H1 (cell line): Measurements from ENCODE around the gene HSF4. TPM values are rescaled to one million over a fixed set of nuclear protein-coding genes. Genes with fewer than 3 reads are reported as not detected.

Source experiments
- CTCF ChIA-PET: fragments of 300-600 bp; sonication (Branson Sonifier 250); formaldehyde crosslinking; loops from one replicate; lab custom pipeline; 2021; ENCODE audit not compliant: partially characterized antibody; lab: Charles Lee
- POLR2A ChIA-PET: fragments of 300-600 bp; sonication (Branson Sonifier 250); formaldehyde crosslinking; loops from one replicate; lab custom pipeline; 2021; ENCODE audit warnings: inconsistent platforms; ENCODE audit not compliant: partially characterized antibody; lab: Charles Lee
- DNase-seq, 2 experiments: peaks; one replicate each; pipeline versions ENCODE4 v3.0.0 to v3.0.0-alpha.2; 2010 to 2022; ENCODE audit warnings: low spot score in 2 of 2, low read depth in 1 of 2, mixed read lengths in 1 of 2
- FAIRE-seq: peaks from 2 replicates; lab custom pipeline; 2011; peaks lifted over from hg19 to GRCh38; lab: Jason Lieb, UNC
- H2AFZ ChIP-seq: 2 replicates; pipeline ENCODE4 v1.8.1; 2012; ENCODE audit warnings: low read length, inconsistent platforms
- H2AK5ac ChIP-seq: 2 replicates; pipeline ENCODE4 v1.6.1; 2013; ENCODE audit warnings: low read depth, low read length
- H2BK120ac ChIP-seq: replicated peaks from 2 replicates; pipeline ENCODE3; 2013; ENCODE audit warnings: low read depth, low read length, inconsistent platforms
- H2BK12ac ChIP-seq: 2 replicates; pipeline ENCODE4 v1.6.1; 2013; ENCODE audit warnings: low read depth, low read length
- H2BK15ac ChIP-seq: 2 replicates; pipeline ENCODE4 v1.6.1; 2013; ENCODE audit warnings: low read length
- H2BK20ac ChIP-seq: 2 replicates; pipeline ENCODE4 v1.6.1; 2013; ENCODE audit warnings: low read length
- H2BK5ac ChIP-seq: 2 replicates; pipeline ENCODE4 v1.6.1; 2013; ENCODE audit warnings: low read depth, low read length
- H3K14ac ChIP-seq: 2 replicates; pipeline ENCODE4 v1.6.1; 2013; ENCODE audit warnings: inconsistent platforms; ENCODE audit not compliant: insufficient read length
- H3K18ac ChIP-seq: 2 replicates; pipeline ENCODE4 v1.6.1; 2013; ENCODE audit warnings: low read length; ENCODE audit errors: extremely low read depth
- H3K23ac ChIP-seq: 2 replicates; pipeline ENCODE4 v1.6.1; 2013; ENCODE audit warnings: inconsistent platforms; ENCODE audit not compliant: insufficient read length
- H3K23me2 ChIP-seq: 2 replicates; pipeline ENCODE4 v1.6.1; 2013; ENCODE audit warnings: low read depth, low read length
- H3K27ac ChIP-seq: 2 replicates; pipeline ENCODE4 v1.6.1; 2011; ENCODE audit warnings: low read depth, low read length, inconsistent platforms
- H3K27me3 ChIP-seq, 4 experiments: replicated peaks in 1 of 4; 1 replicate in 1 of 4; 2 replicates in 3 of 4; pipeline versions ENCODE4 v1.6.1 to v1.8.1; 2011 to 2013; ENCODE audit warnings: low read length in 3 of 4, mild to moderate bottlenecking in 3 of 4, inconsistent platforms in 2 of 4, mixed read lengths in 2 of 4, moderate library complexity in 1 of 4; ENCODE audit not compliant: control insufficient read depth in 3 of 4, insufficient read depth in 3 of 4; ENCODE audit errors: extremely low read depth in 1 of 4
- H3K36me3 ChIP-seq, 4 experiments: 2 replicates each; pipeline versions ENCODE4 v1.6.1 to v1.8.1; 2011 to 2013; ENCODE audit warnings: mild to moderate bottlenecking in 4 of 4, low read length in 3 of 4, moderate library complexity in 2 of 4, control low read depth in 1 of 4, inconsistent platforms in 1 of 4; ENCODE audit not compliant: insufficient read depth in 4 of 4, control insufficient read depth in 2 of 4
- H3K4ac ChIP-seq: replicated peaks from 2 replicates; pipeline ENCODE3; 2013; ENCODE audit warnings: low read length, low read depth, mixed read lengths, inconsistent platforms; ENCODE audit not compliant: insufficient read length
- H3K4me1 ChIP-seq, 4 experiments: replicated peaks in 1 of 4; 1 replicate in 1 of 4; 2 replicates in 3 of 4; pipeline versions ENCODE4 v1.6.1 to v1.8.1; 2011 to 2013; ENCODE audit warnings: low read length in 3 of 4, inconsistent platforms in 2 of 4, mixed read lengths in 1 of 4; ENCODE audit not compliant: insufficient read depth in 4 of 4, control insufficient read depth in 3 of 4
- H3K4me2 ChIP-seq, 2 experiments: 2 replicates each; pipeline versions ENCODE4 v1.6.1 to v1.8.1; 2011 to 2013; ENCODE audit warnings: low read depth in 2 of 2, low read length in 2 of 2, control low read depth in 1 of 2, inconsistent platforms in 1 of 2, mild to moderate bottlenecking in 1 of 2; ENCODE audit not compliant: insufficient read depth in 1 of 2
- H3K4me3 ChIP-seq, 4 experiments: fragments of 200-600, 300-600 bp in 1 of 4; sonication (generic), shearing (Covaris generic), sonication (Bioruptor Twin) in 1 of 4; 2 replicates each; pipeline versions ENCODE4 v1.5.1 to v1.8.1; 2011 to 2016; ENCODE audit warnings: low read length in 4 of 4, low read depth in 3 of 4, control low read depth in 2 of 4, inconsistent platforms in 2 of 4, mild to moderate bottlenecking in 2 of 4, mixed read lengths in 1 of 4, moderate library complexity in 1 of 4; ENCODE audit not compliant: insufficient read depth in 2 of 4; ENCODE audit errors: extremely low read depth in 1 of 4
- H3K56ac ChIP-seq: replicated peaks from 2 replicates; pipeline ENCODE3; 2013; ENCODE audit warnings: low read depth, mild to moderate bottlenecking, mixed read lengths, low read length, inconsistent platforms; ENCODE audit not compliant: insufficient read length
- H3K79me1 ChIP-seq: 2 replicates; pipeline ENCODE4 v1.6.1; 2013; ENCODE audit warnings: low read depth, low read length, control low read depth
- H3K79me2 ChIP-seq, 2 experiments: 2 replicates each; pipeline versions ENCODE4 v1.6.1 to v1.8.1; 2012 to 2013; ENCODE audit warnings: low read length in 2 of 2, mild to moderate bottlenecking in 2 of 2, inconsistent platforms in 1 of 2; ENCODE audit not compliant: insufficient read depth in 2 of 2, control insufficient read depth in 1 of 2
- H3K9ac ChIP-seq, 4 experiments: replicated peaks in 1 of 4; 1 replicate in 1 of 4; 2 replicates in 3 of 4; pipeline versions ENCODE4 v1.6.1 to v1.8.1; 2011 to 2013; ENCODE audit warnings: low read depth in 3 of 4, low read length in 3 of 4, control low read depth in 2 of 4, mild to moderate bottlenecking in 2 of 4, moderate library complexity in 2 of 4, inconsistent platforms in 1 of 4; ENCODE audit errors: extremely low read depth in 1 of 4
- H3K9me3 ChIP-seq, 2 experiments: 2 replicates each; pipeline versions ENCODE4 v1.6.1 to v1.8.1; 2012 to 2013; ENCODE audit warnings: mild to moderate bottlenecking in 2 of 2, moderate library complexity in 2 of 2, control low read depth in 1 of 2, inconsistent platforms in 1 of 2, low read depth in 1 of 2, low read length in 1 of 2, mixed read lengths in 1 of 2; ENCODE audit not compliant: insufficient read depth in 2 of 2
- H4K20me1 ChIP-seq, 2 experiments: replicated peaks in 1 of 2; 2 replicates each; pipeline versions ENCODE3 to v1.8.1; 2011 to 2013; ENCODE audit warnings: inconsistent platforms in 2 of 2, low read length in 2 of 2, mild to moderate bottlenecking in 1 of 2; ENCODE audit not compliant: insufficient read depth in 2 of 2, control insufficient read depth in 1 of 2
- H4K5ac ChIP-seq: 2 replicates; pipeline ENCODE4 v1.6.1; 2013; ENCODE audit warnings: low read length, low read depth, mixed read lengths, inconsistent platforms; ENCODE audit not compliant: insufficient read length
- H4K8ac ChIP-seq: 2 replicates; pipeline ENCODE4 v1.8.0; 2013; ENCODE audit warnings: mild to moderate bottlenecking, moderate library complexity, low read length, inconsistent platforms; ENCODE audit not compliant: insufficient read depth; ENCODE audit errors: extremely low read depth
- H4K91ac ChIP-seq: replicated peaks from 2 replicates; pipeline ENCODE3; 2013; ENCODE audit warnings: low read length, mixed read lengths, inconsistent platforms; ENCODE audit not compliant: insufficient read length
- SUZ12 ChIP-seq: fragments of 200-600 bp; sonication (generic); IDR thresholded peaks from 2 replicates; pipeline ENCODE4 v1.6.1; 2012; ENCODE audit warnings: mild to moderate bottlenecking, inconsistent platforms, low read length, moderate library complexity, mixed read lengths
- WGBS, 2 experiments: shearing (Covaris generic) in 1 of 2; methylation state at CpG; one replicate each; pipeline versions ENCODE4 v1.1.6 to v1.1.7; 2013 to 2015; ENCODE audit warnings: low lambda C conversion rate in 2 of 2, mixed read lengths in 2 of 2, inconsistent platforms in 1 of 2, low coverage in 1 of 2, missing lambda C conversion rate in 1 of 2; ENCODE audit not compliant: insufficient replicate concordance in 2 of 2, insufficient coverage in 1 of 2, insufficient read length in 1 of 2; ENCODE audit errors: extremely low coverage in 1 of 2, missing lambda C conversion rate in 1 of 2; 5-methylcytosine and 5-hydroxymethylcytosine counted together
- polyA plus RNA-seq, 7 experiments: library from polyadenylated mRNA; depleted of rRNA in 3 of 7; stranded (reverse) in 5 of 7; unstranded in 2 of 7; fragments of >200 nt in 5 of 7; fragments of 200-250 nt in 2 of 7; gene quantifications; 1 replicate in 5 of 7; 2 replicates in 1 of 7; 4 replicates in 1 of 7; pipeline versions ENCODE4 v1.2.1 to v1.2.3, GENCODE V29; 2011 to 2013; ENCODE audit warnings: missing spikeins in 2 of 7, mixed read lengths in 2 of 7
- total RNA-seq: library from RNA; stranded (reverse); fragmentation: NEBNext Ultra II Directional; extraction: Animal tissue kit (Norgen Biotek cat#: 25700); gene quantifications from 2 replicates; pipeline ENCODE4 v1.2.1, GENCODE V29; 2021
- TF ChIP-seq, protein P1 (sequence below): IDR thresholded peaks from 2 replicates; pipeline ENCODE4 v1.6.1; 2011; ENCODE audit warnings: low read length, improper control_type of control experiment

Gene HSF4
- total and polyA plus RNA-seq, 2 of the 8 experiments (the other 6 are each of a cell fraction or from before 2014, with no cell fraction given) = 0.14 TPM; not detected in 1

DNA sequence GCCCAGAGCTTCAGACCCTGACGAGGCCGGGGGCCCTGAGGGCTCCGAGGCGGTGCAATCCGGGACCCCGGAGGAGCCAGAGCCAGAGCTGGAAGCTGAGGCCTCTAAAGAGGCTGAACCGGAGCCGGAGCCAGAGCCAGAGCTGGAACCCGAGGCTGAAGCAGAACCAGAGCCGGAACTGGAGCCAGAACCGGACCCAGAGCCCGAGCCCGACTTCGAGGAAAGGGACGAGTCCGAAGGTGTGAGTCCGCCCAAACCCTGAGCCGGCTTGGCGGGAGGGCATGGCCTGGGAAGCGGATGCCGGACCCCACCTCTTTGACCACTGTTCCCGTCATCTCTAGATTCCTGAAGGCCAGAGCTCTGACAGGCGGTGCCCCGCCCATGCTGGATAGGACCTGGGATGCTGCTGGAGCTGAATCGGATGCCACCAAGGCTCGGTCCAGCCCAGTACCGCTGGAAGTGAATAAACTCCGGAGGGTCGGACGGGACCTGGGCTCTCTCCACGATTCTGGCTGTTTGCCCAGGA lies 10.2 kb downstream of the HSF4 start:
- Histone ChIP-seq H2BK15ac (no peak overlapping the region), H3K9me3 (no peaks in the 10 kb centered on the region), H2BK5ac (no peak overlapping the region), H3K4me1 (peaks cover 0 to 34% (median 28%) of the 10 kb centered on the region in 4 experiments; a peak in 6 of 7 replicates), H3K18ac (no peak overlapping the region; the same call in 1 of the 2 replicates), H2BK120ac (no peak overlapping the region), H3K4ac (no peak overlapping the region), H2AK5ac (no peak overlapping the region), H4K5ac (no peak overlapping the region), H3K27ac (no peak overlapping the region), H3K27me3 (peaks cover 48 to 83% (median 80%) of the 10 kb centered on the region in 4 experiments), H4K8ac (no peak overlapping the region), H3K23me2 (peaks cover 26% of the 10 kb centered on the region), H4K91ac (no peak overlapping the region), H3K9ac (no peak overlapping the region), H3K36me3 (no peaks in the 10 kb centered on the region), H3K79me1 (peaks cover 2% of the 10 kb centered on the region; the same call in 1 of the 2 replicates), H3K4me2 (peak overlapping the region; percentile 71 to 92), H3K23ac (no peak overlapping the region), H3K56ac (no peak overlapping the region), H3K14ac (no peak overlapping the region), H2BK20ac (no peak overlapping the region), H2AFZ (no peak overlapping the region), H4K20me1 (peaks cover 7 to 24% of the 10 kb centered on the region in 2 experiments), H2BK12ac (no peak overlapping the region), H3K4me3 (peak overlapping the region; percentile 27 to 57 (median 34); a peak in 5 of 8 replicates), H3K79me2 (no peaks in the 10 kb centered on the region)
- DNase-seq (no peak), FAIRE-seq (no peak)
- TF ChIP-seq SUZ12 = peak; percentile 6; the same call in 1 of the 2 replicates
- TF ChIP-seq, protein P1, sequence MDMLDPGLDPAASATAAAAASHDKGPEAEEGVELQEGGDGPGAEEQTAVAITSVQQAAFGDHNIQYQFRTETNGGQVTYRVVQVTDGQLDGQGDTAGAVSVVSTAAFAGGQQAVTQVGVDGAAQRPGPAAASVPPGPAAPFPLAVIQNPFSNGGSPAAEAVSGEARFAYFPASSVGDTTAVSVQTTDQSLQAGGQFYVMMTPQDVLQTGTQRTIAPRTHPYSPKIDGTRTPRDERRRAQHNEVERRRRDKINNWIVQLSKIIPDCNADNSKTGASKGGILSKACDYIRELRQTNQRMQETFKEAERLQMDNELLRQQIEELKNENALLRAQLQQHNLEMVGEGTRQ = no peak
- POLR2A ChIA-PET = interaction anchor here (0.9 to 7.3 kb wide), 9 partner anchors 8 to 32 kb away, joined by 3 to 59 read pairs (median 4); partner anchors contain the start of genes B3GNT9, EXOC3L1, FBXL8 and HSF4
- 55% methylated on average over 25 of the region's 31 CpGs; no CpG with 5 or more reads in 1 of the 2 experiments for WGBS, 2 experiments
- CTCF ChIA-PET = interaction anchor here (0.6 to 19.3 kb wide), 16 partner anchors 9 to 772 kb away, joined by 3 to 291 read pairs (median 3); partner anchors contain the start of genes B3GNT9, CES3, EXOC3L1 and FBXL8
